ENCODE results near the gene DOP1A.

Gene DOP1A

GRCh38 chr6:83153883-83154521 lies 86.5 kb downstream of the DOP1A start:
- H3K4me3 ChIP-seq (ENCODE audit: low read depth, low read length) = no peak overlapping the region
- no peak for DNase-seq (ENCODE audit: low read depth)
- no peak for TF ChIP-seq CTCF (IDR thresholded peaks at IDR 0.05; ENCODE audit: low read depth, low read length, missing control alignments)
- in situ Hi-C loops (cut with HindIII; ENCODE audit: low sequenced_read_pairs) = no loop called here

GRCh38 chr6:83155794-83156193 lies 88.3 kb downstream of the DOP1A start:
- TF ChIP-seq CTCF (IDR thresholded peaks at IDR 0.05; ENCODE audit: low read depth, low read length, missing control alignments) = no peak

GRCh38 chr6:83160167-83160566 lies 92.7 kb downstream of the DOP1A start:
- H3K4me3 ChIP-seq (ENCODE audit: low read depth, low read length) = no peak overlapping the region
- DNase-seq (ENCODE audit: low read depth) = no peak
- in situ Hi-C loops (cut with HindIII; ENCODE audit: low sequenced_read_pairs) = no loop called here
- no peak for TF ChIP-seq CTCF (IDR thresholded peaks at IDR 0.05; ENCODE audit: low read depth, low read length, missing control alignments)

More at GRCh38 chr6:83155794-83156193, 88.3 kb downstream of the DOP1A start:
- no peak overlapping the region for H3K4me3 ChIP-seq (ENCODE audit: low read depth, low read length)
- in situ Hi-C loops (cut with HindIII; ENCODE audit: low sequenced_read_pairs) = no loop called here
- DNase-seq (ENCODE audit: low read depth) = no peak

GRCh38 chr6:83167726-83168278 lies 100.3 kb downstream of the DOP1A start:
- no peak for TF ChIP-seq CTCF (IDR thresholded peaks at IDR 0.05; ENCODE audit: low read depth, low read length, missing control alignments)
- H3K4me3 ChIP-seq (ENCODE audit: low read depth, low read length) = no peak overlapping the region
- no peak for DNase-seq (ENCODE audit: low read depth)
- in situ Hi-C loops (cut with HindIII; ENCODE audit: low sequenced_read_pairs) = loop anchor here (5.0 kb wide), 1 partner anchor 36 kb away; no protein-coding TSS in a partner anchor

- no peak overlapping the region for H3K4me3 ChIP-seq (ENCODE audit: low read depth, low read length)
- in situ Hi-C loops (cut with HindIII; ENCODE audit: low sequenced_read_pairs) = loop anchor here (5.0 kb wide), 1 partner anchor 36 kb away; no protein-coding TSS in a partner anchor
- DNase-seq (ENCODE audit: low read depth) = no peak
- TF ChIP-seq CTCF (IDR thresholded peaks at IDR 0.05; ENCODE audit: low read depth, low read length, missing control alignments) = no peak
These were observed 101.1 kb downstream of the DOP1A start for GRCh38 chr6:83168556-83168955.

GRCh38 chr6:83169106-83169505 lies 101.6 kb downstream of the DOP1A start:
- no peak overlapping the region for H3K4me3 ChIP-seq (ENCODE audit: low read depth, low read length)

More at GRCh38 chr6:83169106-83169505, 101.6 kb downstream of the DOP1A start:
- TF ChIP-seq CTCF (IDR thresholded peaks at IDR 0.05; ENCODE audit: low read depth, low read length, missing control alignments) = no peak
- DNase-seq (ENCODE audit: low read depth) = no peak
- in situ Hi-C loops (cut with HindIII; ENCODE audit: low sequenced_read_pairs) = loop anchor here (5.0 kb wide), 1 partner anchor 37 kb away; no protein-coding TSS in a partner anchor
